BE2C (cell line): ENCODE results near the gene PCBP4.

Experiments
- DNase-seq: peaks from one replicate; pipeline ENCODE4 v3.0.0-alpha.2; 2020
- H3K27me3 ChIP-seq: fragments of 250-450 bp; sonication (Bioruptor Pico); 2 replicates; pipeline ENCODE4 v1.5.1; 2020; ENCODE audit warnings: mild to moderate bottlenecking
- H3K36me3 ChIP-seq: fragments of 250-450 bp; sonication (Bioruptor Pico); 2 replicates; pipeline ENCODE4 v1.5.1; 2020; ENCODE audit warnings: mild to moderate bottlenecking
- H3K4me1 ChIP-seq: fragments of 250-450 bp; sonication (Bioruptor Pico); 2 replicates; pipeline ENCODE4 v1.5.1; 2020
- H3K4me3 ChIP-seq: 2 replicates; pipeline ENCODE4 v1.5.1; 2011; ENCODE audit warnings: low read depth, low read length
- H3K9me3 ChIP-seq: fragments of 250-450 bp; sonication (Bioruptor Pico); 2 replicates; pipeline ENCODE4 v1.5.1; 2020
- CTCF ChIP-seq: IDR thresholded peaks from 2 replicates; pipeline ENCODE4 v1.5.1; 2012; ENCODE audit warnings: mild to moderate bottlenecking, low read depth, low read length

Gene PCBP4

DNA sequence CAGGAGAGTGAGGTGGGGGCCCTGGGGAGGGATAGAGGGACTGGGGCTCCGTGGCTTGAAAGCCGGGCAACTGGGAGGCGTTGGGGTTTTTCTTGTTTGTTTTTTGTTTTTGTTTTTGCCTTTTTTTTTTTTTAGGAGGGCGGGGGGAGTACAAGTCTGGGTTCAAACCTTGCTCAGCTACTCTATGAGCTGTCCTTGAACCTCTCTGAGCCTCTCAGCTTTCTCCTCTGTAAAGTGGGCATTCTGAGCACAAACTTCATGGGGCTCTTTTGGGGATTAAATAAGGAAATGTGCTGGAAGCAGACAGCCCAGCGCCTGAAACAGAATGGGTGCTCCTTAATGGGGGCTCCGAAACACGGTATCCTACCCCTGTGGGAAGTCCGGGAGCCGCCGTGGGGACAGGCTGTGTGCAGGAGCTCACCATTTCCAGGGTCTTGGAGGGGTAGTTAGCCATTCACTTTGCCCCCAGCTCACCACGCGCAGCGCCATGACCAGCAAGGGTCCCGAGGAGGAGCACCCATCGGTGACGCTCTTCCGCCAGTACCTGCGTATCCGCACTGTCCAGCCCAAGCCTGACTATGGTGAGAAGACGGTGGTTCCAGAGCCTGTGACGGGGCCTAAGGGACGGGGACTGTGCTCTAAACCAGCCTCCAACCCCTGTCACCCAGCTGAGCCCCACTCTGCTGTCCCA lies 16.5 kb upstream of the PCBP4 start:
- H3K4me1 ChIP-seq: no peaks in the 10 kb centered on the region
- H3K4me3 ChIP-seq: peak overlapping the region; percentile 59
- no peak for TF ChIP-seq CTCF
- no peaks in the 10 kb centered on the region for H3K9me3 ChIP-seq
- H3K36me3 ChIP-seq: no peaks in the 10 kb centered on the region
- no peak for DNase-seq
- no peaks in the 10 kb centered on the region for H3K27me3 ChIP-seq

DNA sequence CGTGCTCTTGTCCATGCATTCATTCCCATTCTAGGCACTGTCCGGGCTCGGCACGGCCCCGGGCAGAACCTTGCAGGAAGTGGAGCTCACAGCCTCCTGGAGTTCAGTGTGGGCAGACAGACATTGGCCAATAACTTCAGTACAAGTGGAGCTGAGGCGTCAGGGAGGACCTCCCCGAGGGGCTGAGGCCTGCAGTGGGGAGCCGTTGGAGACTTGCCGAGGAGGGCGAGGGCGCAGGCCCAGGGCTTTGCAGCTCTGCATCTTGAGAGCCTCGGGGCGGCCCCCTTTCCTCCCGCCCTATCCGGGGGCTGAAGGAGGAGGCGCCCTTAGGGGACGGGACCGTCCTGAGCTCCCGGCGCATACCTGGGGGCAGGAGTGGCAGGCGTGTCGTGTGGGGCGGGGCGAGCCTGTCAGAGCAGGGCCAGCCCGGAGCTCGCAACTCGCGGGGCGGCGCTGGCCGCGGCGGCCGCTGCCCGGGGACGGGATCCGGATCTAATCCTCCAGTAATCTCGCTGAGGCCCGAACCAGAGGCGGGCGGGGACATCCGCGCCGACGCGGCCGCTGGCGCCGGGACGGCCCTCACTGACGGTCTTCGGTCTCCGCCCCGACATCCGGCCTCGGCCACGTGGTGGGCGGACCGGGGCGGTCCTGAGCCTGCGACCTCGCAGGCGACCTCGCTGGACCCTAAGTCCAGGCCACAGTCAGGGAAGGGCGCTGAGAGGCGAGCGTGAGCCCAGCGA lies 15.8 kb upstream of the PCBP4 start, which contains the start of gene ACY1:
TSS of gene ACY1 (plus strand) at position 698 of the 740 bp plus-strand sequence. CDS start 530 bp downstream, outside the sequence.
- H3K27me3 ChIP-seq: no peaks in the 10 kb centered on the region
- no peaks in the 10 kb centered on the region for H3K36me3 ChIP-seq
- H3K9me3 ChIP-seq: no peaks in the 10 kb centered on the region
- DNase-seq: peak; percentile 70
- H3K4me3 ChIP-seq: peak within 1 kb of the TSS; percentile 59
- no peak for TF ChIP-seq CTCF
- no peaks in the 10 kb centered on the region for H3K4me1 ChIP-seq

DNA sequence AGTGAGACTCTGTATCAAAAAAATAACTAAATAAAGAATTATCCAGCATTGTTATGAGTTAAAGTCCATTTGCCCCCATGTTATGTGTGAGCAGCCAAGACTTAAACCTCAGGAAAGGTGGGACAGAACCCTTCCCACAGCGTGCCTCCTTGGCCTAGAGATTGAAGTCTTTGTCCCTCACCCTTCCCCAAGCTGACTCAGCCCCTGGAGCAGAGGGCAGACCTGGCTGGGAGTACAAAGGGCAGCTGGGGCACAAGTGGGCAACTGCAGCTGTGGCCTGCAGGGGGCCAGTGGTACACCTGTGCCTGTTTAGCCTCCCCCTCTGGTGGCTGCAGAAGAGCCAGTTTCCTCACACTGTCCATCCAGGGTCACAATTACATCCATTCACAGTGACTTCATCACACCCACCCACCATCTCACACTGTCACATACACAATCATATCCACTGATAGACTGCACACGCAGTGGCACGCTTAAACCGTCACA lies 15.1 kb upstream of the PCBP4 start:
- Histone ChIP-seq H3K4me1 (no peaks in the 10 kb centered on the region), H3K9me3 (no peaks in the 10 kb centered on the region), H3K27me3 (no peaks in the 10 kb centered on the region), H3K4me3 (peak overlapping the region; percentile 59), H3K36me3 (no peaks in the 10 kb centered on the region)
- DNase-seq: peak; percentile 40
- TF ChIP-seq CTCF: peak; percentile 60

DNA sequence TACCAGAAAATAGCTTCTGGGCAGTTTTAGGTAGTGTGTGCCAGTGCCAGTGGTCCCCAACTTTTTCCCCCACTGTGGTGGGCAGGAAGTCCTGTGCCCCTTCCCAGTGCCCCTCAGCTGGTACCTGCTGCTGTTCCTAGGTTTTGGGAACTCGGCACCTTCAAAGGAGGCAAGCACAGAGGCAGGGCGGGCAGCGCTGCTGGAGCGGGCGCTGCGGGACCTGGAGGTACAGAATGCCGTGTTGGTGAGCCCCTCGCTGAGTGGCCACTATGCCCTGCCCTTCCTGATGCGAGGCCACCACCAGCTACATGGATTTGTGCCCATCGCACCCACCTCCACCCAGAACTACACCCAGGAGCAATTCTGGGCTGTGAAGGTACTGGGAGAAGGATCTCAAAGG lies 13.0 kb upstream of the PCBP4 start:
- H3K4me3 ChIP-seq: no peak overlapping the region
- no peaks in the 10 kb centered on the region for H3K9me3 ChIP-seq

GRCh38 chr3:51978143-51978502 lies 10.9 kb upstream of the PCBP4 start:
- no peaks in the 10 kb centered on the region for H3K9me3 ChIP-seq
- TF ChIP-seq CTCF: no peak
- no peak overlapping the region for H3K4me3 ChIP-seq
- H3K27me3 ChIP-seq: no peaks in the 10 kb centered on the region
- DNase-seq: no peak
- H3K36me3 ChIP-seq: no peaks in the 10 kb centered on the region
- peaks cover 8% of the 10 kb centered on the region for H3K4me1 ChIP-seq

More for the DNA sequence above, 13.0 kb upstream of the PCBP4 start:
- H3K4me1 ChIP-seq: no peaks in the 10 kb centered on the region; the same call in 1 of the 2 replicates
- no peaks in the 10 kb centered on the region for H3K27me3 ChIP-seq
- no peaks in the 10 kb centered on the region for H3K36me3 ChIP-seq
- no peak for DNase-seq
- no peak for TF ChIP-seq CTCF
